NCI-H2107 treated with DMSO at 0.1 percent for 48 hours (cell line): ENCODE results near the gene AMOTL2.

Experiments
- DNase-seq: peaks from one replicate; lab custom pipeline; 2025; ENCODE audit not compliant: unreplicated experiment; lab: John Stamatoyannopoulos, UW

Gene AMOTL2

GRCh38 chr3:134366928-134367811 is 7.1 kb downstream of the AMOTL2 start:
- DNase-seq = no peak

DNA sequence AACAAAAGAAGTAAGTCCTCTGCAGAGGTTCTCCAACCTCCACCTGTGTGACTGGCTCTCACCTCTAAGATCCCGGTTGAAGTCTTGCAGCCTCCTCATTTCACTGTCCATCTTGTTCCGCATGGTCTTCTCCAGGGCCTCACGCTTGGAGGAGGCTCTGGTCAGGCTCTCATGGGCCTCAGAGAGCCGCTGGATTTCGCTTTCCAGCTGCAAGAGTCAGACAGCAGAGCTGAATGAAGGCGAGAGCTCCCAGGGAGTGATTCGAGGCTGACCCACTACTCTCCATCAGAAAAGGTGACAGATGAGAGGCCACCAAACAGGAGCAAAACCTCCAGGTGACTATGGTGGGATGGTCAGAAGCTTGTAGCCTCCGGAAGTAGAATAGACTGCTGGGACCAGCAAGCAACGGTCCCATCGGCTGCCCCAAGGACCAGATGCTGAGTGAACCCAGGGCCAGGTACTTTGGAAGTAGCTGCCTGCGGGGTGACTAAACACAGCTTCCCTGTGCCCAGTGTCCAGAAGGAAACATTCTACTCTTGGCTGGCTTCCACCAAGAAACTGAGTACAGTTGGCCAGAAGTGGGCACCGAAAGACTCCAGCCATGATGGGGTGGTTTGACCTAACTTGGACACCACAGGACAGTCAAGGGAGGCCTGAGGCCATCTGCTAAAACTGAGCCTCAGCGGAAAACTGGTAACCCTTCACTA is 7.9 kb downstream of the AMOTL2 start:
- DNase-seq = no peak

DNA sequence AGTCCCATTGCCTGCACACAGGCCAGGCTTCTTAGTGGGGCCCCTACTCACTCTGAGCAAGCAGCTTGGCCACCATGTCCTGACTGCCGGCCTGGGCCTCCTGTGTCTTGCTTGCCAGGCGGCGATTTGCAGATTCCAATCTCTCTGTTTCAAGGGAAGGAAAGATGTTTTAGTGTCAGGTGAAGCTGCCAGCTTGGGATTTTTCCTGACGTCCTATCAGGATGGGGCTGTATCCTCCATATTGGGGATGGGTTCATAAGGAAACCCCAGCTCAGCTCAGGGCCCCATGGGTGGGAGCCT is 8.5 kb downstream of the AMOTL2 start:
- no peak for DNase-seq

- no peak for DNase-seq
These were observed 9.1 kb downstream of the AMOTL2 start for GRCh38 chr3:134364936-134365765.

- DNase-seq = peak; percentile 63
These were observed 9.9 kb downstream of the AMOTL2 start for GRCh38 chr3:134364061-134364935.

GRCh38 chr3:134363381-134363755 is 10.9 kb downstream of the AMOTL2 start:
- DNase-seq = no peak

GRCh38 chr3:134362670-134363380 is 11.4 kb downstream of the AMOTL2 start:
- DNase-seq = no peak

- DNase-seq = no peak
These were observed 12.0 kb downstream of the AMOTL2 start for GRCh38 chr3:134362221-134362620.

DNA sequence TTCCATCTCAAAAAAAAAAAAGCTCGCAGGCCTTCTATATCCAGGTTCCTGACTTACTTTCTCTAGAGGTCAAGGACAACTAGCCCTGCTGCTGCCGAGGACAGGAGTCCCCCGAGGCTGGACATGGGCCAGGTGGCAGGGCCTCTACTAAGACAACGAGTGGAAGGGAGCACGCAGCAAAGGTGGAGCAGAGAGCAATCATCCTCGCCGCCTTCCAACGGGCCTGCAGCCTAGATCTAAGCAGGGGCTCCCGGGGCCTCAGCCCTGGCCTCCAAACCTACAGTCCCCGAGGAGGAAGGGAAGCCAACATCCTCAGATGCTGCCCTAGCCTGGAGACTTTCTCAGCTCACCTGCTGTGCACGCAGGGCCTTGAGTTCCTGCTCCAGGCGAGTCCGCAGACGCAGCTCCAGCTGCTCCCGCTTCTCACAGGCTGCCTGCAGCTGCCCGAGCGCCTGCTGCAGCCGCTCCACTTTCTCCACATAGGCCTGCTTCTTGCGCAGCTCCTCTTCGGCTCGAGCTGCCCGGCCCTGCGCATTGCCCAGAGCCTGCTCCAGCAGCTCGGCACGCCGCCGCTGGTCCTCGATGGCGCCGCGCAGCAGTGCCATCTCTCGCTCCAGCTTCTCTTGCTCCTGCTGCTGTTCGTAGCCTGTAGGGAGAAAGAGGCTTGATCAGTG is 12.9 kb downstream of the AMOTL2 start:
- DNase-seq = no peak

- no peak for DNase-seq
These were observed 14.2 kb downstream of the AMOTL2 start for GRCh38 chr3:134360046-134360445.

DNA sequence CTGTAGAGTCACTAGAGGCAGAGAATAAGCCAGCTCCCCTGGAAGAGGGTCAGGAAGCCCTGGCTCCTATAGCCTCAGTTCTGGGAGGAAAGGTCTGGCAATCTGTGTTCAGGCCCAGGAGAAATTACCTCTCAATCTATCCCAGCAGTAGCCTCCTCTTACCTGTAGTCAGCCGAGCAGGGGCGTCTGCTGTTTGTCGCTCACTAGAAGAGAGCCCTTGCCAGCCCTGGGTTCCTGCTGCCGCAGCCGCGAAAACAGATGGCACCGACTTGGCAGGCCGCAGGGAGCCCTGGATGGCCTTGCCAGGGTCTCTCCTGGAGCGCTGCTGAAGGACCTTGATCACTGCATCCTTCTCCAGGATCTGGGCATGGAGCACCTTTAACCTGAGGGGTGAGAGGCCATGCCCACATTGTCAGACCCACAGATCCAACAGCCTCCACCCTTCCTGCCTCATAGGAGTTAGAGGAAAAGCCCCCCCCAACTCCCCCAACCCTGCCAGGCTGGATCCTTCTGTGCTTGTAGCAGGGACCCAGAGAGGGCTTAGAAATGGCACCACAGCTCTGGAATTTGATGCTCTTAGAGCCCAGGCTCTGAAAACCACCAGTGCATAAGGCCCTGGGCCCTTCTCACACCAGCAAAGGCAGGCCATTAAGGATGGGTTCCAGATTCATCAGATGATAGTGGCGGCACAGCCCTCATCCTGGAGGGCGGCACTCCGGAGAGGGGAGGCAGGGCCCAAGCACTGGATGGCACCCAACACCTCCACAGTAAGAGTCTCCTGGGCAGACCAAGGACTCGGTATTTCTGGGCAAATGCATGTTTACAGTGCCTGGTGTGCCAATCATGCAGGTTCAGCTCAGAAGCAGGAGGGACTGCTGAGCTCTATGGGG is 14.9 kb downstream of the AMOTL2 start:
- no peak for DNase-seq

DNA sequence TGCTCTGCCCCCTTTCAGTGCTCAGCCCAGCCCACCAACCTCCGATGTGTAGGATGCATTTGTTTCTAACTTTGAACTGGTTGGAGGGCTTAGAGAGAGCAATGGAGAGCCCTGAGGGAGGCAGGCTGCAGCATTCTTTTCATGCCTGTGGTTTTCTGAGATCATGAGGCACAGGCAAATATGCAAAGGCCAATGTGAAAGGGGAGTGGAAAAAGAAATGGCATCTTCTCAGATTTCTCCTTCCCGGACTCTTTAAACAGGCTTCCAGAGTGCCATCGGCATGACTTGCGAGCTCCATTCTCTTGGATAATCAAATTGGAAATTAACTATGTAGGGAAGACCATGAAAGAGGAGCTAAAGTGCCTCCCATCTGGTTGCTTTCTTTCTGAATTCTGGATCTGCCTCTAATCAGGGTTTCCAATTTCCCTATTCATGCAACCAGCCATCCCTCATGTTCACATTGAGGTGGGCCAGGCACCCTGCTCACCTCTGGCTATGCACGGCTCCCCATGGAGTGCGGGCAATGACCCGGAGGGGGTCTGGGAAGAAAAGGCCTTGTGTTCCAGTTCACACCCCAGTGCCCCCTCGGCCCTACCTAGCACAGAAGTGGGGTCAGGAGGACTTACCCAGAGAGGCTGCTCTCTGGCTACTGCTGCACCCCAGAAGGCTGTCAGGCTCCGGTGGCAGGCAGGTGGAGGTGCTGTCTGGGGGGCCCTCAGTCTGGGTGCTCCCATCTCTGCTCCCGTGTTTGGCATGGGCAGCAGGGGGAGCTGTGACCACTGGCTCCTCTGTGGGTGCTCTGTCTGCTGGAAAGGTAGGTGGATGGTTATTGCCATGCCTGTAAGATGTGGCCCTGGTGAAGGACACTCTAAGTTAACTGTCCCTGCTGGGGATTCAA is 16.1 kb downstream of the AMOTL2 start:
- peak; percentile 13 for DNase-seq

DNA sequence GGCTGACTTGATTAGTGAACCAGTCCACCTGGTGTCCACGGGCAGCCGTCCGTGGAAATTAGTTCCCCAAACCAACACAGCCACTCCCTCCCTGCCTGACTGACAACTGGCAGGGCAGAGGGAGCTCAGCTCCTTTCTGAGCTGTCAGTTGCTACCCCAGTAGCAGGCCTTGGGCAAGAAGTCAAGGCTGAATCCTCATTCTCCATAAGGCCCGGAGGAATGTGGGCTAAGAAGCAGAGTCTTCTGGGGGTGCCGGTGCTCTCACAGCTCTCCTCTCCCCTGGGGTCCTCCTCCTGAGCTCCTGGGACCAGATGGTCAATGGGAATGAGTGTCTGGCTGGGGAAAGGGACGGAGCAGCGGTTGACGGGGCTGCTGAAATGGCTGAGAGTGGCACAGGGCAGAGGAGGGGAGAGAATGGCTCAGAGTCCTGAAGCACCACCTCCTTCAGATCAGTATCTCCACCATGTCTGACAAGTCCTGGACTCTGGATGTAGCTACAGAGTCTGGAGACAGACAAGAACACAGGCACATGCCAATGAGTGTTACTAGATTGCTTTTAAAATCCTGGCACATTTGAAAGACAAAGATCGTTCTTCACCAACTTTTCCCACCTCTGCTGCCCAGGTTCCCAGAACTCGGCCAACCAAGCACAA is 16.9 kb downstream of the AMOTL2 start:
- DNase-seq = no peak

DNA sequence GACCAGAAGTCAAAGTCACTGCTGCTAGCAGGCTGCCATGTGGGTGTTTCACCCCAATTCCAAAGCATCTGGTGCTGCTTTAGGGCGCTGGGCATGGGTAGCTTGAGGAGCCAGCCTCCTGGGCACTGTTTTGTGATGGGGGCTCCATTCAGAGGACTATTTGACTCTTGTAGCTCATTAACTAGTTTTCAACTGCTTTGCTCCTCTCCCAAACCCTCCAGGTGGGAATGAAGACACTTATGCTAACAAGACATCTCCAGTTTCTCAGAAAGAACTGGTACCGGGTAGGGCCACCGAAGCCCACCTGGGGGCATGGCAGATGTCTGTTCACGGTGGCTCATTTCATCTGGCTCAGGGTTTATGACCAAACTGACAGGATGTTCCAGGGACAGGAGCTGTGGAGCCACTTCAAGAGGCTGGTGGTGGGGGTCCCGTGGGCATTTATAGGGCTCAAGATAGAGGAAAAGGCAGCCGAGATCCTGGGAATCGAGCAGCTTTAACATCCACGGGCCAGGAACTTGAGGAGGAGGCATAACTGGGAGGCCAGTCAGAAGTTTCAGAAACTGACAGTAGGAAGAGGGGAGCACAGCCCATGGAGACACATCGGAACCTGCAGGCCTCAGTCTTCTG is 17.7 kb downstream of the AMOTL2 start:
- no peak for DNase-seq

DNA sequence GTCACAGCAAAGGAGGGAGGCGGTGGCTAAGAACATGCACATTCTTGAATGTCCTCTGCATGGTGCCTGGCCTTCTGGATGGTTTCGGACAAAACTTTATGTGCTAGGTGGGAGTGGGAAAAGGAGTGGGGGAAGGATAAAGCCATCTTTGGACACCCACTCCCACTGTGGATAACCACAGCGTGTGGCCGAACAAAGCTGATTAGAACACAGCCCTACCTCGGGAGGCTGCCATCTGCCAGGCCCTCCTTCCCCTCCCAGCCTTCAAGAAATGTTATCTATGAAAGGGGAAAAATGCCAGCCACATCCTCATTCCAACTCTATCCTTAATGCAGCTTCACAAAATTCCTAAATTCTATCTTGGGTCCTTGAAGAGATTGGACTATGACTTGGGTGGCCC is 18.8 kb downstream of the AMOTL2 start:
- no peak for DNase-seq

DNA sequence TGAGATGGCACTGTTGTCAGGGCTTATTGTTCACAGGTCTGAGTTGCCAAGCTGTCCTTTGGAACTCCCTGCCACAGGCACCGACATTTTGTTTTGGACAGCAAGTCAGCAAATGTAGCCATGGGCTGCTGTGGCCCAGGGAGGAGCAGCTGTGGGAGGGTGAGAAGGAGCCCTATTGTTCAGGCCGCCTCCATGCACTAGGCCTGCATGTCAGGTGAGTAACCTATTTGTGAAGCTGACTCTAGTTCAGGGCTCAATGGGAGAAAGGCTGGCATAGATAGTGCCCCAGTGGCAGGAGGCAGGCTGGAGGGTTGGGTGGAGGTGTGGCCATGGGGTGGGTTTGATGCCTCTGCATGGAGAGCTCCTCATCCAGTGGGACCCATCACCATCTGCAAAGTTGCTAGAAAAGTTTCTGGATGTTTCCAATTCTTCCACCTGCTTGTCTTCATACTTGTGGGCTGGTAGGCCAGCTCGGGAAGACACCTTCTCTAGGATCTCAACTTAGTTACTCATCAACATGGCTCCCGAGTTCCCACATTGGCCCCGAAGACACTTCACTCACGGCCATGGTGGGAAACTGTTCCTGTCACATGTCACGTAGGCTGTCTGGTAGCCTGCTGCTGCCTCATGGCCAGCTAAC is 19.5 kb downstream of the AMOTL2 start:
- DNase-seq = no peak
